Measurements from ENCODE around the gene RAPSN. TPM values are rescaled to one million over a fixed set of nuclear protein-coding genes. Genes with fewer than 3 reads are reported as not detected.

RAPSN gene
- total and polyA plus RNA-seq, 2 donors (not counting 3 experiments of a cell fraction or from before 2014, with no cell fraction given), result 0.18 to 1.6 TPM

- Histone ChIP-seq H4K20me1 (replicated peaks; ENCODE audit: control insufficient read depth, extremely low read depth, insufficient read depth, low read length) (no peaks in the 10 kb centered on the region), H2AFZ (ENCODE audit: low read depth, low read length) (no peak overlapping the region), H3K9me3 (replicated peaks; ENCODE audit: control insufficient read depth, insufficient read depth, low read length) (no peaks in the 10 kb centered on the region), H3K27me3 (ENCODE audit: control insufficient read depth in 2 of 2, insufficient read depth in 2 of 2, low read length in 2 of 2) (no peaks in the 10 kb centered on the region), H3K36me3 (ENCODE audit: control insufficient read depth in 2 of 2, extremely low read depth in 1 of 2, insufficient read depth in 2 of 2, low read length in 2 of 2) (no peaks in the 10 kb centered on the region), H3K4me3 (replicated peaks in 1 of 3; ENCODE audit: insufficient read depth in 1 of 3, low read depth in 1 of 3, low read length in 3 of 3) (no peak overlapping the region), H3K4me2 (ENCODE audit: insufficient read depth, low read length) (no peak overlapping the region), H3K4me1 (ENCODE audit: control insufficient read depth, extremely low read depth, insufficient read depth, low read length) (no peaks in the 10 kb centered on the region), H3K9me1 (replicated peaks; ENCODE audit: control insufficient read depth, extremely low read depth, insufficient read depth, low read length) (no peaks in the 10 kb centered on the region), H3K9ac (replicated peaks; ENCODE audit: extremely low read depth, insufficient read depth, low read length) (no peak overlapping the region), H3K27ac (ENCODE audit: insufficient read depth, low read depth, low read length) (no peak overlapping the region), H3K79me2 (ENCODE audit: control insufficient read depth, insufficient read depth, low read length) (no peaks in the 10 kb centered on the region)
- POLR2A ChIA-PET, result no interaction called here
- CTCF ChIA-PET, result no interaction called here
- TF ChIP-seq, protein P1, sequence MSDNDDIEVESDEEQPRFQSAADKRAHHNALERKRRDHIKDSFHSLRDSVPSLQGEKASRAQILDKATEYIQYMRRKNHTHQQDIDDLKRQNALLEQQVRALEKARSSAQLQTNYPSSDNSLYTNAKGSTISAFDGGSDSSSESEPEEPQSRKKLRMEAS (IDR thresholded peaks at IDR 0.05; ENCODE audit: insufficient read depth, insufficient read length), result no peak
- TF ChIP-seq, protein P2, sequence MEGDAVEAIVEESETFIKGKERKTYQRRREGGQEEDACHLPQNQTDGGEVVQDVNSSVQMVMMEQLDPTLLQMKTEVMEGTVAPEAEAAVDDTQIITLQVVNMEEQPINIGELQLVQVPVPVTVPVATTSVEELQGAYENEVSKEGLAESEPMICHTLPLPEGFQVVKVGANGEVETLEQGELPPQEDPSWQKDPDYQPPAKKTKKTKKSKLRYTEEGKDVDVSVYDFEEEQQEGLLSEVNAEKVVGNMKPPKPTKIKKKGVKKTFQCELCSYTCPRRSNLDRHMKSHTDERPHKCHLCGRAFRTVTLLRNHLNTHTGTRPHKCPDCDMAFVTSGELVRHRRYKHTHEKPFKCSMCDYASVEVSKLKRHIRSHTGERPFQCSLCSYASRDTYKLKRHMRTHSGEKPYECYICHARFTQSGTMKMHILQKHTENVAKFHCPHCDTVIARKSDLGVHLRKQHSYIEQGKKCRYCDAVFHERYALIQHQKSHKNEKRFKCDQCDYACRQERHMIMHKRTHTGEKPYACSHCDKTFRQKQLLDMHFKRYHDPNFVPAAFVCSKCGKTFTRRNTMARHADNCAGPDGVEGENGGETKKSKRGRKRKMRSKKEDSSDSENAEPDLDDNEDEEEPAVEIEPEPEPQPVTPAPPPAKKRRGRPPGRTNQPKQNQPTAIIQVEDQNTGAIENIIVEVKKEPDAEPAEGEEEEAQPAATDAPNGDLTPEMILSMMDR (IDR thresholded peaks at IDR 0.05; ENCODE audit: extremely low read depth in 1 of 2, insufficient read depth in 1 of 2, low read depth in 1 of 2, low read length in 2 of 2), result no peak
- TF ChIP-seq JUN (IDR thresholded peaks at IDR 0.05; ENCODE audit: borderline replicate concordance, insufficient read depth, insufficient read length, low read depth) (no peak), POLR2A (IDR thresholded peaks at IDR 0.05; ENCODE audit: low read depth, low read length) (no peak), EZH2 (IDR thresholded peaks at IDR 0.05; ENCODE audit: borderline replicate concordance, low read depth, low read length, severe bottlenecking) (no peak), FOS (IDR thresholded peaks at IDR 0.05; ENCODE audit: borderline replicate concordance, insufficient read depth, low read length) (no peak), GATA2 (IDR thresholded peaks at IDR 0.05; ENCODE audit: insufficient read depth, insufficient read length, low read depth, low read length) (no peak), MYC (IDR thresholded peaks at IDR 0.05; ENCODE audit: low read depth, low read length) (no peak), POLR2AphosphoS5 (IDR thresholded peaks at IDR 0.05; ENCODE audit: insufficient read depth, low read depth, low read length) (no peak)
- dilution Hi-C loops (cut with MboI; ENCODE audit: extremely low pct_ligation_motif_present, low sequenced_read_pairs) (no loop called here), intact Hi-C loops (cut with micrococcal nuclease) (no loop called here)
- no TSS peak for BruUV-seq (replicated peaks)
- DNase-seq (ENCODE audit: low read depth, low spot score) (no peak), FAIRE-seq (no peak)
These were observed 11.7 kb downstream of the RAPSN start for GRCh38 chr11:47437218-47437745.

Measured in endothelial cell of umbilical vein (primary cell).